Tibial nerve (tissue), 4 donors: Measurements from ENCODE around the gene EPB41L4B.

Source experiments
- EP300 ChIP-seq, 2 donors: sonication (generic); formaldehyde crosslinking; IDR thresholded peaks; one replicate each; pipeline ENCODE4 v1.6.1; 2017; ENCODE audit warnings: antibody characterized with exemption in 2 of 2, mild to moderate bottlenecking in 1 of 2
- TF ChIP-seq, protein P1 (sequence below), 5 experiments: fragments of 200-600 bp in 3 of 5; fragments of 450-650 bp in 2 of 5; sonication (generic) in 3 of 5; IDR thresholded peaks; one replicate each; pipeline ENCODE4 v1.5.1; 2016 to 2019; ENCODE audit warnings: antibody characterized with exemption in 5 of 5, mild to moderate bottlenecking in 3 of 5, moderate library complexity in 2 of 5

DNA sequence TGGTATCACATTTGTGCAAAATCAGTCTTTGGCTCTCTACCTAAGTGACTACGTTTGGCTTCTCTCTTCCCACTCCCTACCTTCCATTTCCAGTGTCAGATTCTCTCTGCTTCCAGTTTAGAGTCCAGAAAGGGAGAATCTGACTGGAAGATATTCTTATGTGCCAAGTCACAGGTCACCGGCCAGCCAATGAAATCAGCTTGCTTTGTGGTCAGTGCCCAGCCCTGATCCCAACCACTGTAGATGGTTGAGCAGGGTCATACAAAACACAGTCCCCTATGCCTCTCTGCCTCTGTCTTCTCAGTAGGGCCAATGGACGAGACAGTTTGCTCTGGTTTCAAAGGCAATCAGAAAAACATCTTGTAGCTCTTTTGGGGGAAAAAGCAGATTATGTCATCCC lies 15.6 kb upstream of the EPB41L4B start:
- TF ChIP-seq, protein P1, sequence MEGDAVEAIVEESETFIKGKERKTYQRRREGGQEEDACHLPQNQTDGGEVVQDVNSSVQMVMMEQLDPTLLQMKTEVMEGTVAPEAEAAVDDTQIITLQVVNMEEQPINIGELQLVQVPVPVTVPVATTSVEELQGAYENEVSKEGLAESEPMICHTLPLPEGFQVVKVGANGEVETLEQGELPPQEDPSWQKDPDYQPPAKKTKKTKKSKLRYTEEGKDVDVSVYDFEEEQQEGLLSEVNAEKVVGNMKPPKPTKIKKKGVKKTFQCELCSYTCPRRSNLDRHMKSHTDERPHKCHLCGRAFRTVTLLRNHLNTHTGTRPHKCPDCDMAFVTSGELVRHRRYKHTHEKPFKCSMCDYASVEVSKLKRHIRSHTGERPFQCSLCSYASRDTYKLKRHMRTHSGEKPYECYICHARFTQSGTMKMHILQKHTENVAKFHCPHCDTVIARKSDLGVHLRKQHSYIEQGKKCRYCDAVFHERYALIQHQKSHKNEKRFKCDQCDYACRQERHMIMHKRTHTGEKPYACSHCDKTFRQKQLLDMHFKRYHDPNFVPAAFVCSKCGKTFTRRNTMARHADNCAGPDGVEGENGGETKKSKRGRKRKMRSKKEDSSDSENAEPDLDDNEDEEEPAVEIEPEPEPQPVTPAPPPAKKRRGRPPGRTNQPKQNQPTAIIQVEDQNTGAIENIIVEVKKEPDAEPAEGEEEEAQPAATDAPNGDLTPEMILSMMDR (IDR thresholded peaks at IDR 0.05) = no peak
- no peak for TF ChIP-seq EP300 (IDR thresholded peaks at IDR 0.05)
